HEK293 (cell line): ENCODE data around the gene ATP5MC2.

ENCODE experiments used
- CTCF ChIA-PET: fragments of 350-600 bp; formaldehyde crosslinking; extraction: SDS; loops from one replicate; lab custom pipeline; 2021; ENCODE audit warnings: antibody characterized with exemption; lab: Yijun Ruan, JAX
- POLR2A ChIA-PET: fragments of 300-600 bp; formaldehyde crosslinking; extraction: SDS; loops from one replicate; lab custom pipeline; 2020; ENCODE audit warnings: antibody characterized with exemption, inconsistent platforms; lab: Yijun Ruan, JAX
- H3K27ac ChIP-seq: fragments of 200-500 bp; sonication (Bioruptor generic); 2 replicates; pipeline ENCODE4 v1.5.1; 2014; ENCODE audit warnings: low read depth, low read length, control low read depth, inconsistent platforms; ENCODE audit errors: extremely low read depth
- H3K36me3 ChIP-seq, 2 experiments: fragments of 200-500 bp in 1 of 2; sonication (Bioruptor generic) in 1 of 2; 1 replicate in 1 of 2; 2 replicates in 1 of 2; pipeline ENCODE4 v1.5.1; 2014 to 2017; ENCODE audit warnings: inconsistent platforms in 2 of 2, low read length in 2 of 2; ENCODE audit not compliant: control insufficient read depth in 2 of 2, insufficient read depth in 1 of 2
- H3K4me1 ChIP-seq: fragments of 200-500 bp; sonication (Bioruptor generic); 2 replicates; pipeline ENCODE4 v1.5.1; 2014; ENCODE audit warnings: mild to moderate bottlenecking, low read length, inconsistent platforms; ENCODE audit not compliant: control insufficient read depth, insufficient read depth
- H3K4me3 ChIP-seq: 2 replicates; pipeline ENCODE4 v1.5.1; 2011; ENCODE audit warnings: low read depth, mild to moderate bottlenecking, control low read depth, low read length, moderate library complexity
- H3K9me3 ChIP-seq: fragments of 200-500 bp; sonication (Bioruptor generic); 2 replicates; pipeline ENCODE4 v1.5.1; 2014; ENCODE audit warnings: low read depth, low read length, inconsistent platforms; ENCODE audit not compliant: control insufficient read depth, insufficient read depth
- GLIS1 ChIP-seq: fragments of 450-650 bp; formaldehyde crosslinking; IDR thresholded peaks from 2 replicates; pipeline ENCODE4 v1.5.1; 2016; ENCODE audit warnings: missing biosample characterization, missing genetic modification characterization
- IKZF3 ChIP-seq: fragments of 450-650 bp; IDR thresholded peaks from 2 replicates; pipeline ENCODE4 v1.5.0; 2018; ENCODE audit warnings: missing biosample characterization, mild to moderate bottlenecking, missing genetic modification characterization, moderate library complexity
- MZF1 ChIP-seq: fragments of 450-650 bp; formaldehyde crosslinking; IDR thresholded peaks from 2 replicates; pipeline ENCODE4 v1.5.1; 2017; ENCODE audit warnings: missing biosample characterization, missing genetic modification characterization, borderline replicate concordance
- PRDM1 ChIP-seq: fragments of 450-650 bp; formaldehyde crosslinking; IDR thresholded peaks from 2 replicates; pipeline ENCODE4; 2016; ENCODE audit warnings: missing biosample characterization, missing genetic modification characterization
- PRDM6 ChIP-seq: fragments of 450-650 bp; formaldehyde crosslinking; IDR thresholded peaks from 2 replicates; pipeline ENCODE4 v1.5.1; 2017; ENCODE audit warnings: missing biosample characterization, missing genetic modification characterization
- SALL2 ChIP-seq: fragments of 450-650 bp; formaldehyde crosslinking; IDR thresholded peaks from 2 replicates; pipeline ENCODE4 v1.5.0; 2017; ENCODE audit warnings: missing biosample characterization, mild to moderate bottlenecking, missing genetic modification characterization, borderline replicate concordance
- SCRT1 ChIP-seq: fragments of 450-650 bp; formaldehyde crosslinking; IDR thresholded peaks from 2 replicates; pipeline ENCODE4 v1.5.1; 2016; ENCODE audit warnings: missing biosample characterization, missing genetic modification characterization, borderline replicate concordance
- ZBTB17 ChIP-seq: fragments of 450-650 bp; formaldehyde crosslinking; IDR thresholded peaks from 2 replicates; pipeline ENCODE4 v1.5.1; 2016; ENCODE audit warnings: missing biosample characterization, missing genetic modification characterization
- ZBTB20 ChIP-seq: fragments of 450-650 bp; formaldehyde crosslinking; IDR thresholded peaks from 2 replicates; pipeline ENCODE4 v1.5.1; 2016; ENCODE audit warnings: missing biosample characterization, missing genetic modification characterization
- ZBTB21 ChIP-seq: fragments of 450-650 bp; formaldehyde crosslinking; IDR thresholded peaks from 2 replicates; pipeline ENCODE4 v1.5.1; 2017; ENCODE audit warnings: missing biosample characterization, missing genetic modification characterization
- ZBTB48 ChIP-seq: fragments of 450-650 bp; formaldehyde crosslinking; IDR thresholded peaks from 2 replicates; pipeline ENCODE4 v1.5.1; 2016; ENCODE audit warnings: missing biosample characterization, missing genetic modification characterization
- ZNF266 ChIP-seq: fragments of 450-650 bp; formaldehyde crosslinking; IDR thresholded peaks from 2 replicates; pipeline ENCODE4 v1.5.1; 2016; ENCODE audit warnings: missing biosample characterization, missing genetic modification characterization, low read depth
- ZNF324 ChIP-seq: fragments of 450-650 bp; formaldehyde crosslinking; IDR thresholded peaks from 2 replicates; pipeline ENCODE4 v1.5.1; 2016; ENCODE audit warnings: missing biosample characterization, missing genetic modification characterization
- ZNF335 ChIP-seq: fragments of 450-650 bp; formaldehyde crosslinking; conservative IDR thresholded peaks from 2 replicates; pipeline ENCODE4 v1.5.1; 2016; ENCODE audit warnings: missing biosample characterization, missing genetic modification characterization
- ZNF48 ChIP-seq: fragments of 450-650 bp; formaldehyde crosslinking; IDR thresholded peaks from 2 replicates; pipeline ENCODE4 v1.5.1; 2016; ENCODE audit warnings: missing biosample characterization, missing genetic modification characterization
- ZNF530 ChIP-seq: fragments of 450-650 bp; formaldehyde crosslinking; IDR thresholded peaks from 2 replicates; pipeline ENCODE4 v1.5.1; 2016; ENCODE audit warnings: low read depth, missing biosample characterization, missing genetic modification characterization
- ZNF600 ChIP-seq: fragments of 450-650 bp; formaldehyde crosslinking; IDR thresholded peaks from 2 replicates; pipeline ENCODE4 v1.5.1; 2016; ENCODE audit warnings: missing biosample characterization, missing genetic modification characterization
- ZNF626 ChIP-seq: fragments of 450-650 bp; sonication (Bioruptor Pico); formaldehyde crosslinking; IDR thresholded peaks from 2 replicates; pipeline ENCODE4 v1.5.1; 2018; ENCODE audit warnings: missing biosample characterization, missing genetic modification characterization, inconsistent platforms
- ZNF629 ChIP-seq: fragments of 450-650 bp; formaldehyde crosslinking; IDR thresholded peaks from 2 replicates; pipeline ENCODE4 v1.5.1; 2017; ENCODE audit warnings: missing biosample characterization, missing genetic modification characterization
- ZSCAN30 ChIP-seq: fragments of 450-650 bp; IDR thresholded peaks from 2 replicates; pipeline ENCODE4 v1.5.1; 2018; ENCODE audit warnings: missing biosample characterization, mild to moderate bottlenecking, missing genetic modification characterization, moderate library complexity
- TF ChIP-seq, protein P1 (sequence below): fragments of 450-650 bp; formaldehyde crosslinking; IDR thresholded peaks from 2 replicates; pipeline ENCODE4 v1.5.1; 2016; ENCODE audit warnings: missing biosample characterization, missing genetic modification characterization
- TF ChIP-seq, protein P2 (sequence below): fragments of 450-650 bp; formaldehyde crosslinking; IDR thresholded peaks from 2 replicates; pipeline ENCODE4 v1.5.1; 2016; ENCODE audit warnings: missing biosample characterization, missing genetic modification characterization
- TF ChIP-seq, protein P3 (sequence below): fragments of 450-650 bp; formaldehyde crosslinking; IDR thresholded peaks from 2 replicates; pipeline ENCODE4 v1.5.1; 2017; ENCODE audit warnings: missing biosample characterization, missing genetic modification characterization

The ATP5MC2 gene

GRCh38 chr12:53659011-53659551 lies 16.8 kb downstream of the ATP5MC2 start:
- no peaks in the 10 kb centered on the region for H3K9me3 ChIP-seq
- ChIA-PET POLR2A (interaction anchor here (0.6 to 2.0 kb wide), 4 partner anchors 8 to 630 kb away, joined by 4 to 10 read pairs (median 4); partner anchors contain the start of gene ATP5MC2), CTCF (interaction anchor here (0.7 to 0.8 kb wide), 2 partner anchors 36 to 88 kb away, joined by 3 read pairs; no protein-coding TSS in a partner anchor)
- TF ChIP-seq SALL2 (no peak), ZBTB48 (tag by site-specific recombination) (peak; percentile 87), ZBTB20 (0 out of 2 replicates have a peak, but pooled peaks have one; percentile 28), ZNF600 (tag by site-specific recombination) (peak; percentile 76), PRDM1 (tag by site-specific recombination) (peak; percentile 87), MZF1 (tag by site-specific recombination) (peak; percentile 95), ZBTB17 (tag by site-specific recombination) (peak; percentile 95), ZNF626 (tag by site-specific recombination) (no peak), ZSCAN30 (tag by site-specific recombination) (0 out of 2 replicates have a peak, but pooled peaks have one; percentile 23), ZNF335 (peak; percentile 35; the same call in 1 of the 2 replicates), PRDM6 (peak; percentile 72), IKZF3 (tag by site-specific recombination) (peak; percentile 35; the same call in 1 of the 2 replicates), SCRT1 (no peak), ZNF530 (tag by site-specific recombination) (no peak)
- TF ChIP-seq, protein P1, sequence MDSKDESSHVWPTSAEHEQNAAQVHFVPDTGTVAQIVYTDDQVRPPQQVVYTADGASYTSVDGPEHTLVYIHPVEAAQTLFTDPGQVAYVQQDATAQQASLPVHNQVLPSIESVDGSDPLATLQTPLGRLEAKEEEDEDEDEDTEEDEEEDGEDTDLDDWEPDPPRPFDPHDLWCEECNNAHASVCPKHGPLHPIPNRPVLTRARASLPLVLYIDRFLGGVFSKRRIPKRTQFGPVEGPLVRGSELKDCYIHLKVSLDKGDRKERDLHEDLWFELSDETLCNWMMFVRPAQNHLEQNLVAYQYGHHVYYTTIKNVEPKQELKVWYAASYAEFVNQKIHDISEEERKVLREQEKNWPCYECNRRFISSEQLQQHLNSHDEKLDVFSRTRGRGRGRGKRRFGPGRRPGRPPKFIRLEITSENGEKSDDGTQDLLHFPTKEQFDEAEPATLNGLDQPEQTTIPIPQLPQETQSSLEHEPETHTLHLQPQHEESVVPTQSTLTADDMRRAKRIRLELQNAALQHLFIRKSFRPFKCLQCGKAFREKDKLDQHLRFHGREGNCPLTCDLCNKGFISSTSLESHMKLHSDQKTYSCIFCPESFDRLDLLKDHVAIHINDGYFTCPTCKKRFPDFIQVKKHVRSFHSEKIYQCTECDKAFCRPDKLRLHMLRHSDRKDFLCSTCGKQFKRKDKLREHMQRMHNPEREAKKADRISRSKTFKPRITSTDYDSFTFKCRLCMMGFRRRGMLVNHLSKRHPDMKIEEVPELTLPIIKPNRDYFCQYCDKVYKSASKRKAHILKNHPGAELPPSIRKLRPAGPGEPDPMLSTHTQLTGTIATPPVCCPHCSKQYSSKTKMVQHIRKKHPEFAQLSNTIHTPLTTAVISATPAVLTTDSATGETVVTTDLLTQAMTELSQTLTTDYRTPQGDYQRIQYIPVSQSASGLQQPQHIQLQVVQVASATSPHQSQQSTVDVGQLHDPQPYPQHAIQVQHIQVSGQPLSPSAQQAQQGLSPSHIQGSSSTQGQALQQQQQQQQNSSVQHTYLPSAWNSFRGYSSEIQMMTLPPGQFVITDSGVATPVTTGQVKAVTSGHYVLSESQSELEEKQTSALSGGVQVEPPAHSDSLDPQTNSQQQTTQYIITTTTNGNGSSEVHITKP (tag by site-specific recombination) = peak; percentile 73
- TF ChIP-seq, protein P2, sequence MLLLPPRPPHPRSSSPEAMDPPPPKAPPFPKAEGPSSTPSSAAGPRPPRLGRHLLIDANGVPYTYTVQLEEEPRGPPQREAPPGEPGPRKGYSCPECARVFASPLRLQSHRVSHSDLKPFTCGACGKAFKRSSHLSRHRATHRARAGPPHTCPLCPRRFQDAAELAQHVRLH (tag by site-specific recombination) = 0 out of 2 replicates have a peak, but pooled peaks have one; percentile 26
- TF ChIP-seq, all 188 proteins: peak for 12
- peak overlapping the region; percentile 92 for H3K27ac ChIP-seq
- H3K36me3 ChIP-seq = peaks cover 8 to 10% of the 10 kb centered on the region in 2 experiments; a peak in 2 of 3 replicates
- H3K4me3 ChIP-seq = no peak overlapping the region
- peaks cover 20% of the 10 kb centered on the region for H3K4me1 ChIP-seq

DNA sequence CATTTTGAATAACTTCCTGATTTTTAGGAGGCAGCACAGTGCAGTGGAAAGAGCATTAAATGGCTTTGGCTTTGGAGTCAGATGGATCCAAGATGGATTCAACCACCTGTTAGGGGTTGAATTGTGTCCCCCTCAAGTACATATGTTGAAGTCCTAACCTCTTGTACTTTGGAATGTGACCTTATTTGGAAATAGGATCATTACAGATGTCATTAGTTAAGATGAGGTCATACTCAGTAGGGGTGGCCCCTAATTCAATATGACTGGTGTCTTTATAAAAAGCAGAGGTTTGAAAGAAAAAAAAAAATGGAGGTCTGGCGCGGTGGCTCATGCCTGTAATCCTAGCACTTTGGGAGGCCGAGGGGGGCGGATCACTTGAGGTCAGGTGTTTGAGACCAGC lies 18.8 kb downstream of the ATP5MC2 start:
- CTCF ChIA-PET = interaction anchor here (0.7 to 0.9 kb wide), 2 partner anchors 16 to 89 kb away, joined by 3 to 5 read pairs; no protein-coding TSS in a partner anchor
- no peaks in the 10 kb centered on the region for H3K9me3 ChIP-seq
- H3K4me3 ChIP-seq = no peak overlapping the region
- POLR2A ChIA-PET = no interaction called here
- H3K27ac ChIP-seq = no peak overlapping the region
- H3K4me1 ChIP-seq = peaks cover 20% of the 10 kb centered on the region
- H3K36me3 ChIP-seq = no peaks in the 10 kb centered on the region; a peak in 1 of 3 replicates
- TF ChIP-seq ZNF324 (tag by site-specific recombination) = 0 out of 2 replicates have a peak, but pooled peaks have one; percentile 65
- TF ChIP-seq ZBTB21 (tag by site-specific recombination) = 0 out of 2 replicates have a peak, but pooled peaks have one; percentile 22
- TF ChIP-seq GLIS1 (tag by site-specific recombination) = peak; percentile 53
- TF ChIP-seq ZNF266 (tag by site-specific recombination) = no peak
- TF ChIP-seq, protein P1 (tag by site-specific recombination) = peak; percentile 88
- TF ChIP-seq ZNF48 (tag by site-specific recombination) = no peak
- TF ChIP-seq, protein P3, sequence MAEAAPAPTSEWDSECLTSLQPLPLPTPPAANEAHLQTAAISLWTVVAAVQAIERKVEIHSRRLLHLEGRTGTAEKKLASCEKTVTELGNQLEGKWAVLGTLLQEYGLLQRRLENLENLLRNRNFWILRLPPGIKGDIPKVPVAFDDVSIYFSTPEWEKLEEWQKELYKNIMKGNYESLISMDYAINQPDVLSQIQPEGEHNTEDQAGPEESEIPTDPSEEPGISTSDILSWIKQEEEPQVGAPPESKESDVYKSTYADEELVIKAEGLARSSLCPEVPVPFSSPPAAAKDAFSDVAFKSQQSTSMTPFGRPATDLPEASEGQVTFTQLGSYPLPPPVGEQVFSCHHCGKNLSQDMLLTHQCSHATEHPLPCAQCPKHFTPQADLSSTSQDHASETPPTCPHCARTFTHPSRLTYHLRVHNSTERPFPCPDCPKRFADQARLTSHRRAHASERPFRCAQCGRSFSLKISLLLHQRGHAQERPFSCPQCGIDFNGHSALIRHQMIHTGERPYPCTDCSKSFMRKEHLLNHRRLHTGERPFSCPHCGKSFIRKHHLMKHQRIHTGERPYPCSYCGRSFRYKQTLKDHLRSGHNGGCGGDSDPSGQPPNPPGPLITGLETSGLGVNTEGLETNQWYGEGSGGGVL = 0 out of 2 replicates have a peak, but pooled peaks have one; percentile 4
- TF ChIP-seq ZNF629 (tag by site-specific recombination) = peak; percentile 56; the same call in 1 of the 2 replicates
